IMR-90 (cell line): ENCODE measurements around the gene MLLT1. TPM values are rescaled to one million over a fixed set of nuclear protein-coding genes. Genes with fewer than 3 reads are reported as not detected.
A peak's percentile ranks its signal among the peaks of the same experiment; 100 is the strongest.

ENCODE experiments used
- ATAC-seq: fragments of 200-7000 bp; cut with Tn5 transposase; 2 replicates; pipeline ENCODE4 v1.9.1; 2020; ENCODE audit warnings: low read depth, mild to moderate bottlenecking, moderate library complexity
- BruUV-seq: library from RNA; stranded (reverse); fragments of 400-500 nt; replicated peaks from 2 replicates; lab custom pipeline; 2021; lab: Mats Ljungman, UMichigan
- CTCF ChIA-PET: fragments of 300-600 bp; formaldehyde crosslinking; extraction: SDS; loops from one replicate; lab custom pipeline; 2021; ENCODE audit warnings: antibody characterized with exemption; lab: Yijun Ruan, JAX
- POLR2A ChIA-PET: fragments of 300-600 bp; sonication (Branson Sonifier 250); formaldehyde crosslinking; loops from one replicate; lab custom pipeline; 2022; ENCODE audit warnings: antibody characterized with exemption; ENCODE audit not compliant: unreplicated experiment; lab: Charles Lee
- DNase-seq: peaks from one replicate; pipeline ENCODE4 v3.0.0; 2013
- H2AFZ ChIP-seq: replicated peaks from 2 replicates; pipeline ENCODE3; 2013; ENCODE audit warnings: low read length, mild to moderate bottlenecking; ENCODE audit not compliant: poor library complexity
- H2AK5ac ChIP-seq: 2 replicates; pipeline ENCODE4 v1.6.1; 2013; ENCODE audit warnings: low read depth, low read length, inconsistent platforms
- H2AK9ac ChIP-seq: replicated peaks from 2 replicates; pipeline ENCODE3; 2013; ENCODE audit warnings: mild to moderate bottlenecking, low read depth, low read length, moderate library complexity; ENCODE audit not compliant: poor library complexity
- H2BK120ac ChIP-seq: 2 replicates; pipeline ENCODE4 v1.6.1; 2013; ENCODE audit warnings: low read depth, low read length, inconsistent platforms
- H2BK15ac ChIP-seq: 3 replicates; pipeline ENCODE4 v1.6.1; 2013; ENCODE audit warnings: low read depth, low read length, inconsistent platforms
- H2BK20ac ChIP-seq: 2 replicates; pipeline ENCODE4 v1.6.1; 2013; ENCODE audit warnings: low read depth, mild to moderate bottlenecking, inconsistent platforms, low read length, moderate library complexity
- H2BK5ac ChIP-seq: 2 replicates; pipeline ENCODE4 v1.6.1; 2013; ENCODE audit warnings: mild to moderate bottlenecking, low read depth, low read length, inconsistent platforms; ENCODE audit not compliant: poor library complexity, severe bottlenecking
- H3K14ac ChIP-seq: replicated peaks from 2 replicates; pipeline ENCODE4 v1.6.1; 2013; ENCODE audit warnings: low read depth, low read length, inconsistent platforms
- H3K18ac ChIP-seq: 2 replicates; pipeline ENCODE4 v1.6.1; 2013; ENCODE audit warnings: low read depth, low read length, control low read depth
- H3K23ac ChIP-seq: 2 replicates; pipeline ENCODE4 v1.6.1; 2013; ENCODE audit warnings: low read depth, low read length, inconsistent platforms
- H3K27ac ChIP-seq: 2 replicates; pipeline ENCODE4 v1.5.1; 2013; ENCODE audit warnings: mild to moderate bottlenecking, control low read depth, low read length; ENCODE audit not compliant: insufficient read depth
- H3K27me3 ChIP-seq: 2 replicates; pipeline ENCODE4 v1.6.1; 2013; ENCODE audit warnings: low read length; ENCODE audit not compliant: control insufficient read depth, insufficient read depth
- H3K36me3 ChIP-seq: 2 replicates; pipeline ENCODE4 v1.6.1; 2013; ENCODE audit warnings: low read length, mixed read lengths; ENCODE audit not compliant: control insufficient read depth, insufficient read depth
- H3K4ac ChIP-seq: 2 replicates; pipeline ENCODE4 v1.6.1; 2013; ENCODE audit warnings: low read depth, low read length, inconsistent platforms
- H3K4me1 ChIP-seq: 2 replicates; pipeline ENCODE4 v1.6.1; 2013; ENCODE audit warnings: low read length, mixed read lengths; ENCODE audit not compliant: control insufficient read depth, insufficient read depth
- H3K4me2 ChIP-seq: 2 replicates; pipeline ENCODE4 v1.6.1; 2013; ENCODE audit warnings: low read depth, mild to moderate bottlenecking, control low read depth, low read length, moderate library complexity
- H3K4me3 ChIP-seq: 2 replicates; pipeline ENCODE4 v1.5.1; 2013; ENCODE audit warnings: low read depth, mild to moderate bottlenecking, control low read depth, low read length, moderate library complexity; ENCODE audit not compliant: insufficient read depth
- H3K56ac ChIP-seq: 2 replicates; pipeline ENCODE4 v1.6.1; 2013; ENCODE audit warnings: low read length, inconsistent platforms; ENCODE audit not compliant: insufficient read depth; ENCODE audit errors: extremely low read depth
- H3K79me1 ChIP-seq, 2 experiments: 2 replicates each; pipeline ENCODE4 v1.6.1; 2013; ENCODE audit warnings: low read length in 2 of 2, inconsistent platforms in 1 of 2, low read depth in 1 of 2
- H3K9ac ChIP-seq: 2 replicates; pipeline ENCODE4 v1.6.1; 2013; ENCODE audit warnings: low read depth, low read length, control low read depth
- H3K9me1 ChIP-seq: 2 replicates; pipeline ENCODE4 v1.6.1; 2013; ENCODE audit warnings: low read length, inconsistent platforms; ENCODE audit not compliant: insufficient read depth
- H3K9me3 ChIP-seq: 2 replicates; pipeline ENCODE4 v1.6.1; 2013; ENCODE audit warnings: low read length; ENCODE audit not compliant: control insufficient read depth, insufficient read depth
- H4K20me1 ChIP-seq: 2 replicates; pipeline ENCODE4 v1.6.1; 2013; ENCODE audit warnings: low read length, inconsistent platforms; ENCODE audit not compliant: insufficient read depth
- H4K5ac ChIP-seq: 2 replicates; pipeline ENCODE4 v1.6.1; 2013; ENCODE audit warnings: mild to moderate bottlenecking, low read depth, low read length, control low read depth
- H4K8ac ChIP-seq, 2 experiments: 2 replicates each; pipeline ENCODE4 v1.6.1; 2013; ENCODE audit warnings: low read depth in 2 of 2, low read length in 2 of 2, control low read depth in 1 of 2, inconsistent platforms in 1 of 2
- H4K91ac ChIP-seq: 2 replicates; pipeline ENCODE4 v1.6.1; 2013; ENCODE audit warnings: low read depth, low read length, inconsistent platforms; ENCODE audit not compliant: insufficient read depth
- CHD1 ChIP-seq: IDR thresholded peaks from 2 replicates; pipeline ENCODE4 v1.6.1; 2012; ENCODE audit warnings: low read depth, low read length, improper control_type of control experiment
- MAFK ChIP-seq: IDR thresholded peaks from 2 replicates; pipeline ENCODE4 v1.6.1; 2012; ENCODE audit warnings: low read depth, low read length, improper control_type of control experiment
- POLR2A ChIP-seq: IDR thresholded peaks from 2 replicates; pipeline ENCODE4 v1.6.1; 2012; ENCODE audit warnings: mild to moderate bottlenecking, low read depth, low read length
- RFX5 ChIP-seq: IDR thresholded peaks from 2 replicates; pipeline ENCODE4 v1.8.0; 2012; ENCODE audit warnings: low read depth, mild to moderate bottlenecking, low read length, moderate library complexity
- SMC3 ChIP-seq: fragments of 150-350 bp; IDR thresholded peaks from 2 replicates; pipeline ENCODE4 v1.6.1; 2016; ENCODE audit warnings: low read depth, mild to moderate bottlenecking, antibody characterized with exemption, low read length, moderate library complexity
- WGBS, 2 experiments: methylation state at CpG; one replicate each; pipeline versions ENCODE4 v1.1.5 to v1.1.7; 2013; ENCODE audit warnings: missing lambda C conversion rate in 2 of 2; ENCODE audit not compliant: insufficient read length in 1 of 2; ENCODE audit errors: extremely low coverage in 2 of 2; 5-methylcytosine and 5-hydroxymethylcytosine counted together
- dilution Hi-C: fragments of 300-500 bp; cut with HindIII; formaldehyde crosslinking; loops from one replicate; pipeline ENCODE4 v1.14.3; 2018; ENCODE audit warnings: low sequenced_read_pairs; ENCODE audit not compliant: unreplicated experiment
- in situ Hi-C: fragments of 300-500 bp; cut with MboI; formaldehyde crosslinking; loops from 3 replicates; pipeline ENCODE4 v1.14.3; 2019; ENCODE audit warnings: low sequenced_read_pairs, inconsistent platforms, mixed read lengths
- intact Hi-C: fragments of 100-400 bp; cut with micrococcal nuclease; formaldehyde crosslinking; loops from 2 replicates; pipeline ENCODE4 v1.10.0; 2022
- polyA plus RNA-seq, 3 experiments: library from polyadenylated mRNA; depleted of rRNA; stranded (reverse); fragments of >200 nt; gene quantifications; 2 replicates each; pipeline ENCODE4 v1.2.3, GENCODE V29; 2012; ENCODE audit warnings: low replicate concordance in 1 of 3
- total RNA-seq: library from RNA; depleted of rRNA; stranded (reverse); fragments of >200 nt; gene quantifications from 2 replicates; pipeline ENCODE4 v1.2.3, GENCODE V29; 2012
- TF ChIP-seq, protein P1 (sequence below): fragments of 150-350 bp; IDR thresholded peaks from 2 replicates; pipeline ENCODE4 v1.6.1; 2016; ENCODE audit warnings: low read depth, mild to moderate bottlenecking, low read length, moderate library complexity, borderline replicate concordance

The MLLT1 gene
- total and polyA plus RNA-seq, 2 of the 4 experiments (the other 2 are of a cell fraction), result 1.3 to 30.6 TPM

DNA sequence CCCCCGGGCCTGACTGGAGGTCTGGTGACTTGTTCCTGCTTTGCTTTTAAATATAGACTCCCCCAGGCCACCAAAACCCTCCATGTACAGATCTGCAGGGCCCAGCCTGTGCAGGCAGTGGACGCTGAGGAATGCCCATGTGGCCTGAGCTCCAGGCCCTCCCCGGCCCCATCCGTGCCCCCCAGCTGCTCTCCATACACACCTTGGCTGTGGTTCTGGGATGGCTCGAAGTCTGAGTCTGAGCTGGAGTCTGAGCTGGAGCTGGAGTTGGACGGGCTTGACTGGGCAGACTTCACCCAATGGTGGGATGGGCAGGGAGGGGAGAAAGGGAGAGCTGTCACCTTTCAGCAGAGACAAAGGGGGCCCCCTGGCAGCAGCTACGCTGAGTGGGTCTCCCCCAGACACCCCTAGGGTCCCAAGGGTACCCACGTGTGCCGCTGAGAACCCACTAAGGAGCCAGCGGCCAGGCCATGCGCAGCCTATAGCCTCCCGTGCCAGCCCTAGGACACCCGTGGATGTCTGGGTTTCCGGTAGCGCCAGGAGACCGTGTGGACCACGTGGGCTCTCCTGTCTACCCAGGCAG lies 61.9 kb downstream of the MLLT1 start:
- no peaks in the 10 kb centered on the region for H3K27me3 ChIP-seq
- CTCF ChIA-PET, result interaction anchor here (0.5 to 1.8 kb wide), 8 partner anchors 12 to 82 kb away, joined by 3 to 11 read pairs (median 5); no protein-coding TSS in a partner anchor
- TF ChIP-seq CHD1, result no peak
- TF ChIP-seq POLR2A, result no peak
- TF ChIP-seq SMC3, result no peak
- TF ChIP-seq, protein P1, sequence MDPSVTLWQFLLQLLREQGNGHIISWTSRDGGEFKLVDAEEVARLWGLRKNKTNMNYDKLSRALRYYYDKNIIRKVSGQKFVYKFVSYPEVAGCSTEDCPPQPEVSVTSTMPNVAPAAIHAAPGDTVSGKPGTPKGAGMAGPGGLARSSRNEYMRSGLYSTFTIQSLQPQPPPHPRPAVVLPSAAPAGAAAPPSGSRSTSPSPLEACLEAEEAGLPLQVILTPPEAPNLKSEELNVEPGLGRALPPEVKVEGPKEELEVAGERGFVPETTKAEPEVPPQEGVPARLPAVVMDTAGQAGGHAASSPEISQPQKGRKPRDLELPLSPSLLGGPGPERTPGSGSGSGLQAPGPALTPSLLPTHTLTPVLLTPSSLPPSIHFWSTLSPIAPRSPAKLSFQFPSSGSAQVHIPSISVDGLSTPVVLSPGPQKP, result no peak
- no peak for TF ChIP-seq MAFK
- no peak for TF ChIP-seq RFX5
- no TSS peak for BruUV-seq
- no peak overlapping the region for H4K5ac ChIP-seq
- no peak overlapping the region for H3K4me2 ChIP-seq
- intact Hi-C loops, result loop anchor here (1.0 to 5.0 kb wide), 4 partner anchors 64 to 175 kb away; partner anchors contain the start of gene GTF2F1
- H2AK5ac ChIP-seq, result no peak overlapping the region; the same call in 1 of the 2 replicates
- no peak overlapping the region for H4K91ac ChIP-seq
- H3K14ac ChIP-seq, result no peak overlapping the region
- H3K56ac ChIP-seq, result no peak overlapping the region
- no peaks in the 10 kb centered on the region for H3K9me1 ChIP-seq
- H2BK20ac ChIP-seq, result no peak overlapping the region
- no peak overlapping the region for H3K4me3 ChIP-seq
- H4K20me1 ChIP-seq, result peaks cover 29% of the 10 kb centered on the region
- H3K9ac ChIP-seq, result no peak overlapping the region
- DNase-seq, result no peak
- no peak overlapping the region for H2BK15ac ChIP-seq
- peaks cover 16% of the 10 kb centered on the region for H3K4me1 ChIP-seq
- H2BK5ac ChIP-seq, result no peak overlapping the region
- H3K27ac ChIP-seq, result no peak overlapping the region
- H3K23ac ChIP-seq, result no peak overlapping the region
- peak overlapping the region; percentile 82 for H2AK9ac ChIP-seq
- dilution Hi-C loops, result no loop called here
- peaks cover 25% of the 10 kb centered on the region for H3K36me3 ChIP-seq
- ATAC-seq, result no peak
- H4K8ac ChIP-seq, result no peak overlapping the region
- 82% methylated on average over 10 of the region's 17 CpGs; no CpG with 5 or more reads in 1 of the 2 experiments for WGBS, 2 experiments
- H2AFZ ChIP-seq, result peak overlapping the region; percentile 84
- H3K18ac ChIP-seq, result no peak overlapping the region
- POLR2A ChIA-PET, result no interaction called here
- H3K9me3 ChIP-seq, result no peaks in the 10 kb centered on the region
- H3K4ac ChIP-seq, result peak overlapping the region; percentile 32; the same call in 1 of the 2 replicates
- peaks cover 12 to 50% of the 10 kb centered on the region in 2 experiments for H3K79me1 ChIP-seq
- in situ Hi-C loops, result no loop called here
- no peak overlapping the region for H2BK120ac ChIP-seq
